SK-N-SH treated with all-trans-retinoic acid at 6 μM for 48 hours (cell line): ENCODE data around the gene PLXNA4.

Experiments
- ATAC-seq: fragments of 200-7000 bp; cut with Tn5 transposase; 3 replicates; pipeline ENCODE4 v1.9.1; 2020; ENCODE audit warnings: mild to moderate bottlenecking, moderate library complexity
- ARNTL ChIP-seq: fragments of 450-650 bp; formaldehyde crosslinking; IDR thresholded peaks from 2 replicates; pipeline ENCODE4 v1.5.0; 2020; ENCODE audit warnings: low read depth, mild to moderate bottlenecking, moderate library complexity, borderline replicate concordance
- BACH2 ChIP-seq: fragments of 250-450 bp; sonication (Bioruptor Pico); IDR thresholded peaks from 2 replicates; pipeline ENCODE4 v1.9.0; 2021; ENCODE audit warnings: mild to moderate bottlenecking, borderline replicate concordance
- CREB5 ChIP-seq: fragments of 250-450 bp; sonication (Bioruptor Pico); IDR thresholded peaks from 2 replicates; pipeline ENCODE4 v1.5.1; 2020; ENCODE audit warnings: low read depth, mild to moderate bottlenecking, moderate library complexity
- CSRNP3 ChIP-seq: fragments of 250-450 bp; sonication (Bioruptor Pico); IDR thresholded peaks from 2 replicates; pipeline ENCODE4 v1.5.1; 2021; ENCODE audit warnings: mild to moderate bottlenecking, moderate library complexity
- GLIS3 ChIP-seq: fragments of 250-450 bp; sonication (Bioruptor Pico); IDR thresholded peaks from 2 replicates; pipeline ENCODE4 v1.5.0; 2020; ENCODE audit warnings: mild to moderate bottlenecking, moderate library complexity
- ISL1 ChIP-seq: fragments of 250-450 bp; sonication (Bioruptor Pico); IDR thresholded peaks from 2 replicates; pipeline ENCODE4 v2.1.2; 2022; ENCODE audit warnings: mild to moderate bottlenecking, moderate library complexity
- POU6F1 ChIP-seq: fragments of 250-450 bp; sonication (Bioruptor Pico); IDR thresholded peaks from 2 replicates; pipeline ENCODE4 v1.8.0; 2021; ENCODE audit warnings: low read depth, mild to moderate bottlenecking, moderate library complexity, borderline replicate concordance
- PPARA ChIP-seq: fragments of 250-450 bp; sonication (Bioruptor Pico); IDR thresholded peaks from 2 replicates; pipeline ENCODE4 v1.5.0; 2020; ENCODE audit warnings: mild to moderate bottlenecking, borderline replicate concordance
- RARB ChIP-seq: fragments of 250-450 bp; sonication (Bioruptor Pico); IDR thresholded peaks from 2 replicates; pipeline ENCODE4 v1.8.0; 2021; ENCODE audit warnings: mild to moderate bottlenecking, moderate library complexity
- SNAI2 ChIP-seq: fragments of 250-450 bp; sonication (Bioruptor Pico); IDR thresholded peaks from 2 replicates; pipeline ENCODE4 v1.5.0; 2020; ENCODE audit warnings: mild to moderate bottlenecking, moderate library complexity
- TCF4 ChIP-seq: fragments of 250-450 bp; sonication (Bioruptor Pico); IDR thresholded peaks from 2 replicates; pipeline ENCODE4 v1.8.0; 2021; ENCODE audit warnings: mild to moderate bottlenecking, moderate library complexity, borderline replicate concordance
- TOX ChIP-seq: fragments of 250-450 bp; sonication (Bioruptor Pico); IDR thresholded peaks from 2 replicates; pipeline ENCODE4 v1.8.0; 2021; ENCODE audit warnings: mild to moderate bottlenecking, moderate library complexity, borderline replicate concordance
- TSHZ2 ChIP-seq: fragments of 250-450 bp; sonication (Bioruptor Pico); IDR thresholded peaks from 2 replicates; pipeline ENCODE4 v1.5.0; 2020; ENCODE audit warnings: mild to moderate bottlenecking, moderate library complexity
- ZC3H10 ChIP-seq: fragments of 250-450 bp; sonication (Bioruptor Pico); IDR thresholded peaks from 2 replicates; pipeline ENCODE4 v1.5.1; 2021; ENCODE audit warnings: mild to moderate bottlenecking, moderate library complexity
- ZFP3 ChIP-seq: fragments of 250-450 bp; sonication (Bioruptor Pico); IDR thresholded peaks from 2 replicates; pipeline ENCODE4 v1.5.0; 2020; ENCODE audit warnings: mild to moderate bottlenecking, moderate library complexity
- ZFP30 ChIP-seq: fragments of 450-650 bp; formaldehyde crosslinking; IDR thresholded peaks from 2 replicates; pipeline ENCODE4 v1.5.0; 2022; ENCODE audit warnings: mild to moderate bottlenecking, moderate library complexity
- ZNF565 ChIP-seq: fragments of 450-650 bp; formaldehyde crosslinking; conservative IDR thresholded peaks from 2 replicates; pipeline ENCODE4 v1.5.0; 2020; ENCODE audit warnings: low read depth, mild to moderate bottlenecking, moderate library complexity
- ZNF70 ChIP-seq: fragments of 450-650 bp; formaldehyde crosslinking; IDR thresholded peaks from 2 replicates; pipeline ENCODE4 v1.5.0; 2020; ENCODE audit warnings: mild to moderate bottlenecking, moderate library complexity
- ZNF8 ChIP-seq: fragments of 450-650 bp; formaldehyde crosslinking; IDR thresholded peaks from 2 replicates; pipeline ENCODE4 v1.5.0; 2020; ENCODE audit warnings: mild to moderate bottlenecking, moderate library complexity

PLXNA4 gene

GRCh38 chr7:132410385-132410784 lies 165.9 kb downstream of the PLXNA4 start:
- TF ChIP-seq ZFP30 (CRISPR knock-in tag): no peak
- TF ChIP-seq ARNTL: no peak
- peak; percentile 63; the same call in 1 of the 2 replicates for TF ChIP-seq CREB5 (CRISPR knock-in tag)
- peak; percentile 98 for TF ChIP-seq ZFP3 (CRISPR knock-in tag)
- TF ChIP-seq SNAI2 (CRISPR knock-in tag): no peak
- no peak for TF ChIP-seq CSRNP3 (CRISPR knock-in tag)
- TF ChIP-seq ISL1 (CRISPR knock-in tag): no peak
- no peak; the same call in 1 of the 3 replicates for ATAC-seq

GRCh38 chr7:132407764-132408163 lies 168.5 kb downstream of the PLXNA4 start:
- TF ChIP-seq TCF4 (peak; percentile 65; the same call in 1 of the 2 replicates), GLIS3 (CRISPR knock-in tag) (no peak), TSHZ2 (CRISPR knock-in tag) (peak; percentile 18; the same call in 1 of the 2 replicates), ISL1 (CRISPR knock-in tag) (peak; percentile 69)

GRCh38 chr7:132406039-132406438 lies 170.2 kb downstream of the PLXNA4 start:
- ATAC-seq: no peak; the same call in 2 of the 3 replicates
- no peak for TF ChIP-seq POU6F1
- TF ChIP-seq CSRNP3 (CRISPR knock-in tag): no peak
- no peak for TF ChIP-seq SNAI2 (CRISPR knock-in tag)
- no peak for TF ChIP-seq CREB5 (CRISPR knock-in tag)
- TF ChIP-seq TOX (CRISPR knock-in tag): no peak
- TF ChIP-seq ZNF70 (CRISPR knock-in tag): no peak
- no peak for TF ChIP-seq ZNF8 (CRISPR knock-in tag)
- TF ChIP-seq RARB: no peak
- TF ChIP-seq TCF4: no peak
- no peak for TF ChIP-seq ZNF565 (CRISPR knock-in tag)
- TF ChIP-seq ZC3H10 (CRISPR knock-in tag): no peak

More at GRCh38 chr7:132407764-132408163, 168.5 kb downstream of the PLXNA4 start:
- ATAC-seq: no peak

- no peak for ATAC-seq
These were observed 172.0 kb downstream of the PLXNA4 start for GRCh38 chr7:132404261-132404660.

More at GRCh38 chr7:132404261-132404660, 172.0 kb downstream of the PLXNA4 start:
- TF ChIP-seq PPARA (no peak), GLIS3 (CRISPR knock-in tag) (no peak), ZFP30 (CRISPR knock-in tag) (no peak), CREB5 (CRISPR knock-in tag) (no peak), ZFP3 (CRISPR knock-in tag) (no peak), ZNF565 (CRISPR knock-in tag) (no peak), BACH2 (CRISPR knock-in tag) (no peak), ZC3H10 (CRISPR knock-in tag) (no peak)
